HG03175 (cell line): ENCODE results near the gene SRGAP3.

Source experiments
- ATAC-seq: cut with Tn5 transposase; IDR thresholded peaks from one replicate; pipeline ENCODE4 v1.9.1; 2021; ENCODE audit warnings: mild to moderate bottlenecking, moderate library complexity; ENCODE audit not compliant: unreplicated experiment

Gene SRGAP3

GRCh38 chr3:9151240-9151639 is 98.2 kb downstream of the SRGAP3 start:
- ATAC-seq = no peak

GRCh38 chr3:9149566-9149965 is 99.9 kb downstream of the SRGAP3 start:
- ATAC-seq = no peak

- ATAC-seq = no peak
Measured at GRCh38 chr3:9147896-9148266, 101.6 kb downstream of the SRGAP3 start.

GRCh38 chr3:9147215-9147895 is 102.1 kb downstream of the SRGAP3 start:
- ATAC-seq = peak; percentile 87

GRCh38 chr3:9146367-9147071 is 102.9 kb downstream of the SRGAP3 start:
- ATAC-seq = peak; percentile 76

GRCh38 chr3:9143184-9143583 is 106.3 kb downstream of the SRGAP3 start:
- no peak for ATAC-seq

- no peak for ATAC-seq
Measured at GRCh38 chr3:9142362-9142761, 107.1 kb downstream of the SRGAP3 start.

- no peak for ATAC-seq
Measured at GRCh38 chr3:9141928-9142289, 107.5 kb downstream of the SRGAP3 start.

- ATAC-seq = no peak
Measured at GRCh38 chr3:9139366-9139765, 110.1 kb downstream of the SRGAP3 start.

GRCh38 chr3:9137676-9138075 is 111.8 kb downstream of the SRGAP3 start:
- no peak for ATAC-seq

GRCh38 chr3:9136746-9137465 is 112.5 kb downstream of the SRGAP3 start:
- no peak for ATAC-seq

- ATAC-seq = no peak
Measured at GRCh38 chr3:9135930-9136525, 113.4 kb downstream of the SRGAP3 start.

GRCh38 chr3:9135526-9135925 is 113.9 kb downstream of the SRGAP3 start:
- no peak for ATAC-seq

- ATAC-seq = no peak
Measured at GRCh38 chr3:9133656-9134055, 115.8 kb downstream of the SRGAP3 start.

GRCh38 chr3:9130345-9131305 is 118.8 kb downstream of the SRGAP3 start:
- no peak for ATAC-seq

GRCh38 chr3:9129365-9129764 is 120.1 kb downstream of the SRGAP3 start:
- ATAC-seq = no peak

- no peak for ATAC-seq
Measured at GRCh38 chr3:9125278-9125951, 124.0 kb downstream of the SRGAP3 start.

GRCh38 chr3:9124730-9125129 is 124.7 kb downstream of the SRGAP3 start:
- ATAC-seq = no peak

- no peak for ATAC-seq
Measured at GRCh38 chr3:9123840-9124239, 125.6 kb downstream of the SRGAP3 start.
